ENCODE data around the gene PSD4.

The PSD4 gene

DNA sequence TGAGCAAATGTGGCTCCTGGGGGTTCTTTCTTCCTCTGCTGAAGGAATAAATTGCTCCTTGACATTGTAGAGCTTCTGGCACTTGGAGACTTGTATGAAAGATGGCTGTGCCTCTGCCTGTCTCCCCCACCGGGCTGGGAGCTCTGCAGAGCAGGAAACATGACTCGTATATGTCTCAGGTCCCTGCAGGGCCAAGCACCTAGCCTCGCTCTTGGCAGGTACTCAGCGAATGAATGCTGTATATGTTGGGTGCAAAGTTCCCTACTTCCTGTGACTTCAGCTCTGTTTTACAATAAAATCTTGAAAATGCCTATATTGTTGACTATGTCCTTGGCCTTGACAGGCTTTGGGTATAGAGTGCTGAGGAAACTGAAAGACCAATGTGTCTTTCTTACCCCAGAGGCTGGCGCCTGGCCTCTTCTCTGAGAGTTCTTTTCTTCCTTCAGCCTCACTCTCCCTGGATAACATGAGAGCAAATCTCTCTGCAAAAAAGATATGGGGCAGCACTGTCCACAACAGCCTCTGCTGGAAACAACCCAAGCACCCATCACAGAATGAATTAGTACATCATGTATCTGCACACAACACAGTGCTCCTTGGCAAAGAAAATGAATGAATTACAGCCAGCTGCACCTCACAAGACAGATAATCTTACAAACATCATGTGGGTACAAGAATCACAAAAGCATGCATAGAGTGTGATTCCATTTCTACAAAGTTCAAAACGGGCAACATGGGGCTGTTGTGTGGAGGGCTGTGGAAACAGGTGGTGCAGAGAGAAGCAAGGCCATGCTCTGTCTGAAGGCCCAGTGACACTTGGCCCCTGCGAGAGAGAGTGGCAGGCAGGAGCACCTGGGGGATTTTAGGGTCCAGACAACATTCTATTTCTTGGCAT, 39.8 kb upstream of the PSD4 start:
- Histone ChIP-seq H3K27me3 (ENCODE audit: insufficient read depth, poor library complexity, severe bottlenecking) (no peaks in the 10 kb centered on the region), H3K27ac (ENCODE audit: poor library complexity, severe bottlenecking) (no peak overlapping the region), H3K4me3 (ENCODE audit: severe bottlenecking) (no peak overlapping the region), H3K4me1 (ENCODE audit: insufficient read depth, poor library complexity, severe bottlenecking) (peaks cover 12% of the 10 kb centered on the region), H3K9me3 (ENCODE audit: severe bottlenecking) (no peaks in the 10 kb centered on the region), H3K36me3 (ENCODE audit: low read depth) (no peaks in the 10 kb centered on the region)
- TF ChIP-seq, protein P1, sequence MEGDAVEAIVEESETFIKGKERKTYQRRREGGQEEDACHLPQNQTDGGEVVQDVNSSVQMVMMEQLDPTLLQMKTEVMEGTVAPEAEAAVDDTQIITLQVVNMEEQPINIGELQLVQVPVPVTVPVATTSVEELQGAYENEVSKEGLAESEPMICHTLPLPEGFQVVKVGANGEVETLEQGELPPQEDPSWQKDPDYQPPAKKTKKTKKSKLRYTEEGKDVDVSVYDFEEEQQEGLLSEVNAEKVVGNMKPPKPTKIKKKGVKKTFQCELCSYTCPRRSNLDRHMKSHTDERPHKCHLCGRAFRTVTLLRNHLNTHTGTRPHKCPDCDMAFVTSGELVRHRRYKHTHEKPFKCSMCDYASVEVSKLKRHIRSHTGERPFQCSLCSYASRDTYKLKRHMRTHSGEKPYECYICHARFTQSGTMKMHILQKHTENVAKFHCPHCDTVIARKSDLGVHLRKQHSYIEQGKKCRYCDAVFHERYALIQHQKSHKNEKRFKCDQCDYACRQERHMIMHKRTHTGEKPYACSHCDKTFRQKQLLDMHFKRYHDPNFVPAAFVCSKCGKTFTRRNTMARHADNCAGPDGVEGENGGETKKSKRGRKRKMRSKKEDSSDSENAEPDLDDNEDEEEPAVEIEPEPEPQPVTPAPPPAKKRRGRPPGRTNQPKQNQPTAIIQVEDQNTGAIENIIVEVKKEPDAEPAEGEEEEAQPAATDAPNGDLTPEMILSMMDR (IDR thresholded peaks at IDR 0.05; ENCODE audit: poor library complexity, severe bottlenecking) = no peak
- ATAC-seq (ENCODE audit: low read depth) (peak; percentile 83), DNase-seq (ENCODE audit: low spot score) (no peak)

DNA sequence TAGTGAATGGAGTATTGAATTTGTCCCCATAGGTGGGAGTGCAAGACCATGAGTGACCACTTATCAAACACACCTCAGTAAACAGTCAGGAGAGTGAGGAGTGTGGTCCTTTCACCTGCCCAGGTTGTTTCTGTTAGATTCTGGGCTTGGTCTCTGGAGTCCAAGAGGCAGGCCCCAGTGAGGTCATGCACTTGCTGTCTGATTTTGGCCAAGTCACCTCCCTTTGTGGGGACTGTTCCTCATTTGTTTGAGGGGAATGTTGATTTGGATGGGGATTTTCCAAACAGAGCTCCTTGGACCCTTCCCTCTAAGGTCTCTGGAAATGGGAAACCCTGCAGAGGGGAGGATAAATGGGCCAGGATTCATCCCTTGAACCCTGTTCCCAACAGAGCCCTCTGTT, 39.1 kb upstream of the PSD4 start:
- H3K4me3 ChIP-seq (ENCODE audit: severe bottlenecking) = no peak overlapping the region
- H3K36me3 ChIP-seq (ENCODE audit: low read depth) = no peaks in the 10 kb centered on the region
- peaks cover 12% of the 10 kb centered on the region for H3K4me1 ChIP-seq (ENCODE audit: insufficient read depth, poor library complexity, severe bottlenecking)
- TF ChIP-seq, protein P1 (IDR thresholded peaks at IDR 0.05; ENCODE audit: poor library complexity, severe bottlenecking) = no peak
- no peaks in the 10 kb centered on the region for H3K27me3 ChIP-seq (ENCODE audit: insufficient read depth, poor library complexity, severe bottlenecking)
- no peak overlapping the region for H3K27ac ChIP-seq (ENCODE audit: poor library complexity, severe bottlenecking)
- DNase-seq (ENCODE audit: low spot score) = no peak
- ATAC-seq (ENCODE audit: low read depth) = no peak
- H3K9me3 ChIP-seq (ENCODE audit: severe bottlenecking) = no peaks in the 10 kb centered on the region

DNA sequence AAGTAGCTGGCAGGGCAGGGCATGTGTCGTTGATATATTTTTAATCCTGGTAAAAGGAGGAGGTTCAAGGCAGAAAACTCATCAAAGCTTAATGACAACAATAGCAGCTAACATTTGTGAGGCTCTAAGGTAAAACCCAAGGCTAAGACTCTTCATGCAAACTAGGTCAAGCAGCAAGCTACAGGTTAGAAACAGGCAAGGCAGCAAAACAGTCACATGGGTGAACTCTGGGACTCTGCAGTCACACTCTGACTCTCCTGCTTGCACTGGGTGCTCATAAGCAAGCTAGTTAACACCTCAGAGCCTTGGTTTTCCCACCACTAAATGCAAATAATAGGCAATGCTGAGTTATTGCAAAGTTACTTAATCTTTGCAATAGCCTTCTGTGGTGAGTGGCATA, 38.5 kb upstream of the PSD4 start:
- no peak for DNase-seq (ENCODE audit: low spot score)
- H3K27me3 ChIP-seq (ENCODE audit: insufficient read depth, poor library complexity, severe bottlenecking) = no peaks in the 10 kb centered on the region
- H3K36me3 ChIP-seq (ENCODE audit: low read depth) = no peaks in the 10 kb centered on the region
- H3K4me1 ChIP-seq (ENCODE audit: insufficient read depth, poor library complexity, severe bottlenecking) = peaks cover 12% of the 10 kb centered on the region
- TF ChIP-seq, protein P1 (IDR thresholded peaks at IDR 0.05; ENCODE audit: poor library complexity, severe bottlenecking) = no peak
- H3K9me3 ChIP-seq (ENCODE audit: severe bottlenecking) = no peaks in the 10 kb centered on the region
- H3K27ac ChIP-seq (ENCODE audit: poor library complexity, severe bottlenecking) = no peak overlapping the region
- H3K4me3 ChIP-seq (ENCODE audit: severe bottlenecking) = no peak overlapping the region
- no peak for ATAC-seq (ENCODE audit: low read depth)

DNA sequence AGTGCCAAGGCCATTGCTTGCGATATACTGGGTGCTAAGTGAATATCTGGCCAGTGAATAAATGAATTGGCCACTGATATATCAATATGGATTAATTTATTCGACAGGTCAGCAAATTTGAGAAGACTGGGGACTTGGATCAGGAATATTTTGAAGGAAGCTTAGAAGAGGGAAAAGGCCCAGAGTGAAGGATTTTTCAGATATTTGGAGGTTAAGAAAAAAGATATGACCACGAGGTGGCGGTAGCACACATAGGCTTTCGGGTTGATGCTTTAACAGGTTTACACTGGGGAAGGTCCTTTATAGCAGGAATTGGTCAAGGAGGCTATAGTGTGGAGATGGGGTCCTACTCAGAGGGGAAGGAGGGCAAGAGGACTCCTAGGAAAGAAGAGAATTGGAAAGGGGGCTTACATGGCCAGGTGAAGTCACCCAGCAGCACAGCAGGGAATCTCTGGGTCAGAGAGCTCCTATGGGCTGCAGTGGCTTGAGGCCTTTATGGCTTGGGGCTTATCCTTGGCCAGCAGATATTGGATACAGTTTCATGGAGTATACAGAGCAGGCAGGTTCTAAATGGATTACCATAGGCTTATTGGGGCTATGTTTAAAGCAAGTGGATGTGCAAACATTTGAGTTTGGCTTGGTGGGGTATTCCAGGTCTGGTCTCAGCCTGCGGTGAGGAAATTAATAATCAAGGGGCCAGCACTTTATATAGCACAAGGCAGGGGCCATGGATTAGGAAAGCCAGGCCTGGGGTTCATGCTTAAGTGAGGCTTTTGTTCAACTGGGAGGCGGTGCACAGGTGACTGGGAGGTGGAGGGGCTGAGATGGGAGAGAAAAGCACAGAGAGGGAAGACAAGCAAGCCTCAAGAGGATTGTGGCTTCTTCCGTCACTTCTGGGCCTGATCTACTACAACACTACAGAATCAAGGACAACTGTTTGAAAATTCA, 36.7 kb upstream of the PSD4 start:
- 0 out of 3 replicates have a peak, but pooled peaks have one; percentile 11 for ATAC-seq (ENCODE audit: low read depth)
- TF ChIP-seq, protein P1 (IDR thresholded peaks at IDR 0.05; ENCODE audit: poor library complexity, severe bottlenecking) = peak; percentile 85
- Histone ChIP-seq H3K27ac (ENCODE audit: poor library complexity, severe bottlenecking) (no peak overlapping the region), H3K9me3 (ENCODE audit: severe bottlenecking) (no peaks in the 10 kb centered on the region), H3K36me3 (ENCODE audit: low read depth) (no peaks in the 10 kb centered on the region), H3K27me3 (ENCODE audit: insufficient read depth, poor library complexity, severe bottlenecking) (no peaks in the 10 kb centered on the region), H3K4me3 (ENCODE audit: severe bottlenecking) (no peak overlapping the region), H3K4me1 (ENCODE audit: insufficient read depth, poor library complexity, severe bottlenecking) (peaks cover 12% of the 10 kb centered on the region)
- no peak for DNase-seq (ENCODE audit: low spot score)

Data from RWPE2 (cell line).